Adrenal gland (tissue), 12 donors: ENCODE data around the gene ENTR1. TPM values are rescaled to one million over a fixed set of nuclear protein-coding genes. Genes with fewer than 3 reads are reported as not detected.

Experiments
- DNase-seq, 7 donors: peaks; one replicate each; pipeline ENCODE4 v3.0.0-alpha.2; 2019 to 2020
- H3K27ac ChIP-seq, 5 donors: fragments of 200-600 bp; sonication (generic) in 4 of 5; 1 replicate in 3 of 5; 2 replicates in 2 of 5; pipeline versions ENCODE4 v1.5.1 to v1.8.0; 2016 to 2020; ENCODE audit warnings: mild to moderate bottlenecking in 1 of 5
- H3K27me3 ChIP-seq: fragments of 200-600 bp; 2 replicates; pipeline ENCODE4 v1.8.0; 2021
- H3K36me3 ChIP-seq, 2 donors: fragments of 200-600 bp; replicated peaks in 1 of 2; 1 replicate in 1 of 2; 2 replicates in 1 of 2; pipeline versions ENCODE4 v1.5.1 to v1.8.0; 2018 to 2022
- H3K4me1 ChIP-seq, 2 donors: fragments of 200-600 bp; replicated peaks in 1 of 2; 1 replicate in 1 of 2; 2 replicates in 1 of 2; pipeline versions ENCODE4 v1.5.1 to v1.8.0; 2018 to 2021
- H3K4me3 ChIP-seq, 4 donors: fragments of 200-600 bp; sonication (generic) in 3 of 4; one replicate each; pipeline ENCODE4 v1.5.1; 2016 to 2018
- H3K9me3 ChIP-seq, 3 donors: fragments of 200-600 bp; sonication (generic) in 1 of 3; replicated peaks in 1 of 3; 1 replicate in 2 of 3; 2 replicates in 1 of 3; pipeline versions ENCODE4 v1.5.1 to v1.8.0; 2016 to 2021
- CTCF ChIP-seq, 6 experiments: fragments of 450-650 bp in 4 of 6; fragments of 200-600 bp in 2 of 6; sonication (generic) in 1 of 6; IDR thresholded peaks; 1 replicate in 5 of 6; 2 replicates in 1 of 6; pipeline versions ENCODE4 v1.5.1 to v1.8.0; 2016 to 2021; ENCODE audit warnings: antibody characterized with exemption in 6 of 6, mild to moderate bottlenecking in 2 of 6, moderate library complexity in 1 of 6
- POLR2A ChIP-seq, 2 donors: fragments of 450-650 bp; IDR thresholded peaks; one replicate each; pipeline ENCODE4 v1.6.1; 2017; ENCODE audit warnings: antibody characterized with exemption in 2 of 2, mild to moderate bottlenecking in 2 of 2, moderate library complexity in 1 of 2
- WGBS, 4 donors: extraction: QIAGEN DNeasy Blood & Tissue Kit in 2 of 4; methylation state at CpG; one replicate each; pipeline versions ENCODE4 v1.1.5 to v1.1.7; 2013 to 2017; 5-methylcytosine and 5-hydroxymethylcytosine counted together
- intact Hi-C, 2 donors: fragments of 100-400 bp; cut with DNase I; formaldehyde crosslinking; loops; one replicate each; pipeline versions ENCODE4 v1.14.1 to v1.15.0; 2022 to 2023
- polyA plus RNA-seq, 3 donors: library from polyadenylated mRNA; stranded (reverse); fragments of 200-250 nt in 2 of 3; fragments of 350-450 nt in 1 of 3; fragmentation: Illumina TruSeq in 1 of 3; extraction: RNeasy Lipid Tissue Mini Kit (QIAGEN cat#74804) in 1 of 3; gene quantifications; one replicate each; pipeline ENCODE4 v1.2.3, GENCODE V29; 2013 to 2014
- total RNA-seq, 9 donors: library from RNA; depleted of rRNA in 4 of 9; stranded (reverse); fragments of >200 nt in 4 of 9; fragments of 120-200 nt in 1 of 9; fragmentation: NEBNext Ultra II Directional in 1 of 9; extraction: Animal tissue kit (Norgen Biotek cat#: 25700) in 1 of 9; gene quantifications; one replicate each; pipeline versions ENCODE4 v1.1.0 to v1.2.4, GENCODE V29; 2013 to 2023
- donor health status: healthy with polysubstance abuse.
- donor health status: Bipolar disorder and iron deficiency.
- donor health status: DM: yes; HTN: yes; CAD: no.
- donor health status: DM: no; HTN: no; CAD: no.
- donor health status: DM: no; HTN: no; CAD: no.
- donor health status: DM: yes; HTN: yes; CAD: no.

ENTR1 gene
- total and polyA plus RNA-seq, 12 donors: 13.3 to 48.4 (median 34.1) TPM

DNA sequence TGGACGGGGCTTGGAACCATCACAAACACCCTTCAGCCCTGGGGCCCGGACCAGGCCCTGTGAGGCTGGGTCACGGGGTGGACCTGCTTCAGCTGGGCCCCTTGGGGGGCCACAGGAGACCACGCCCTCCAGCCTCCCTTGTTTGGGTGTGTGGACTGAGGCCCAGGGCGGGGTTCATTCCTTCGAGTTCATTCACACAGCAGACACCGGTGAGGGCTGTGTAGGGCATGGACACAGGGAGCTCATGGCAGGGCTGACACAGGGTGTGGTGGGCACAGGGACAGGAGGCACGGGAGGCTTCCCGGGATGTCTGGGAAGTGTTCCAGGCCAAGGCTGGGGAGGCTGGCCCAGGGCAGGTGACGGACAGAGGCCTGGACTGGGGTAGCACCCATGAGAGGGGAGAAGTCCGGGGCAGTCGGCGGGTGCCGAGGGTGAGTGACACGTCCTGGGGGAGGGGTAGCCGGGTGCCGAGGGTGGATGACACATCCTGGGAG, 55.8 kb downstream of the ENTR1 start:
- H3K27me3 ChIP-seq: no peaks in the 10 kb centered on the region
- intact Hi-C loops: no loop called here
- TF ChIP-seq CTCF (IDR thresholded peaks at IDR 0.05): no peak
- TF ChIP-seq POLR2A (IDR thresholded peaks at IDR 0.05): no peak
- H3K9me3 ChIP-seq: no peaks in the 10 kb centered on the region
- DNase-seq: peak in 6 of 7 donors; percentile 64 to 81 (median 67)
- H3K27ac ChIP-seq: peak overlapping the region in 3 of 5 donors; percentile 22 to 56 (median 46)
- H3K4me1 ChIP-seq: peaks cover 0 to 19% of the 10 kb centered on the region in 2 donors
- no peak overlapping the region for H3K4me3 ChIP-seq
- 36 to 55% (median 52%) methylated on average over 9 to 17 of the region's 17 CpGs for WGBS, 4 donors
- no peaks in the 10 kb centered on the region for H3K36me3 ChIP-seq

GRCh38 chr9:136353757-136354488, 56.5 kb downstream of the ENTR1 start:
- no peaks in the 10 kb centered on the region for H3K36me3 ChIP-seq
- 68 to 81% (median 75%) methylated on average over 3 to 13 of the region's 13 CpGs for WGBS, 4 donors
- H3K27ac ChIP-seq: peak overlapping the region in 3 of 5 donors; percentile 22 to 56 (median 46)
- no peak overlapping the region for H3K4me3 ChIP-seq
- H3K4me1 ChIP-seq: peaks cover 0 to 19% of the 10 kb centered on the region in 2 donors
- H3K9me3 ChIP-seq: no peaks in the 10 kb centered on the region
- TF ChIP-seq CTCF (IDR thresholded peaks at IDR 0.05) (no peak), POLR2A (IDR thresholded peaks at IDR 0.05) (no peak)
- no peaks in the 10 kb centered on the region for H3K27me3 ChIP-seq
- intact Hi-C loops: no loop called here
- peak in 1 of 7 donors; percentile 46 for DNase-seq

DNA sequence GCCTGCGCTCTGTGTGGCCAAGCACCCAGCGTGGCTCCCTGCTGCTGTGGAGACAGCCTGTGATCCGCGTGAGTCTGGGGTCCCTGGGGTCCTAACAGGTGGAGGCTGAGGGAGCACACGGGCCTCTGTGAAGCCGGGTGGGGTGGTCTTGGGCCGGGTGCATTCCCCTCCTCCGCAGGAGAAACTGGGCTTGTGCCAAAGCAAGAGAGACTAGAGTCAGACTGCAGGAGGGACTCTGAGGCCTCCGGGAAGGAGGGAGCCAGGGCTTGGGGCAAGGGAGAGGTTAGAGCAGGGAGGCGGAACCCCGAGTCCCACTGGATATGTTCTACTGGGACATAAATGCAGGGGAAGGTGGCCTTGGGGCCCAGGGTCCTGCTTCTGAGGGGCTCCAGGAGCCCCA, 57.3 kb downstream of the ENTR1 start:
- no peak for DNase-seq
- H3K27ac ChIP-seq: no peak overlapping the region
- no peak for TF ChIP-seq POLR2A (IDR thresholded peaks at IDR 0.05)
- no peak for TF ChIP-seq CTCF (IDR thresholded peaks at IDR 0.05)
- intact Hi-C loops: no loop called here
- WGBS, 4 donors: 89 to 91% (median 91%) methylated on average over 8 to 11 of the region's 11 CpGs
- H3K27me3 ChIP-seq: no peaks in the 10 kb centered on the region
- H3K4me1 ChIP-seq: peaks cover 0 to 16% of the 10 kb centered on the region in 2 donors
- H3K4me3 ChIP-seq: no peak overlapping the region
- H3K9me3 ChIP-seq: no peaks in the 10 kb centered on the region
- H3K36me3 ChIP-seq: no peaks in the 10 kb centered on the region

GRCh38 chr9:136352682-136353081, 57.7 kb downstream of the ENTR1 start:
- Histone ChIP-seq H3K4me1 (peaks cover 0 to 14% of the 10 kb centered on the region in 2 donors), H3K4me3 (no peak overlapping the region), H3K27me3 (no peaks in the 10 kb centered on the region), H3K36me3 (no peaks in the 10 kb centered on the region), H3K27ac (no peak overlapping the region), H3K9me3 (no peaks in the 10 kb centered on the region)
- no peak for TF ChIP-seq POLR2A (IDR thresholded peaks at IDR 0.05)
- TF ChIP-seq CTCF (IDR thresholded peaks at IDR 0.05): no peak
- WGBS, 4 donors: 88 to 89% (median 88%) methylated on average over 13 to 16 of the region's 16 CpGs
- DNase-seq: no peak
- intact Hi-C loops: no loop called here

Other genes with a start within 250 kb of the ENTR1 start
- gene LHX3, start 205.5 kb downstream of the ENTR1 start, total RNA-seq: not detected
- not detected for gene LHX3, start 205.5 kb downstream of the ENTR1 start, polyA plus RNA-seq
- 10 to 100 TPM in 4 of 9 donors, 1 to 10 TPM in 5; 6.4 to 14.3 (median 9.5) TPM for gene QSOX2, start 164.8 kb downstream of the ENTR1 start, total RNA-seq
- 10 to 100 TPM in 1 of 3 donors, 1 to 10 TPM in 2; 7.1 to 11.4 (median 7.6) TPM for gene QSOX2, start 164.8 kb downstream of the ENTR1 start, polyA plus RNA-seq
- under 1 TPM in 8 of 9 donors, not detected in 1; 0.04 to 0.44 (median 0.11) TPM for gene CCDC187, start 106.5 kb downstream of the ENTR1 start, total RNA-seq
- under 1 TPM; under 0.01 to 0.08 (median 0.04) TPM for gene CCDC187, start 106.5 kb downstream of the ENTR1 start, polyA plus RNA-seq
- 10 to 100 TPM in 8 of 9 donors, 1 to 10 TPM in 1; 9.9 to 50.4 (median 16.3) TPM for gene GPSM1, start 83.1 kb downstream of the ENTR1 start, total RNA-seq
- gene GPSM1, start 83.1 kb downstream of the ENTR1 start, polyA plus RNA-seq: 10 to 100 TPM in 2 of 3 donors, 1 to 10 TPM in 1; 2.9 to 48.9 (median 31.5) TPM
- gene DNLZ, start 46.9 kb downstream of the ENTR1 start, total RNA-seq: 10 to 100 TPM; 12.1 to 28.9 (median 17.6) TPM
- 10 to 100 TPM in 2 of 3 donors, 1 to 10 TPM in 1; 3.1 to 20.5 (median 14.7) TPM for gene DNLZ, start 46.9 kb downstream of the ENTR1 start, polyA plus RNA-seq
- 1 to 10 TPM in 8 of 9 donors, under 1 TPM in 1; 0.72 to 5.8 (median 3.0) TPM for gene CARD9, start 36.9 kb downstream of the ENTR1 start, total RNA-seq
- gene CARD9, start 36.9 kb downstream of the ENTR1 start, polyA plus RNA-seq: 10 to 100 TPM in 1 of 3 donors, 1 to 10 TPM in 1, under 1 TPM in 1; 0.35 to 10.6 (median 5.7) TPM
- gene SNAPC4, start 10.4 kb downstream of the ENTR1 start, total RNA-seq: 10 to 100 TPM in 1 of 9 donors, 1 to 10 TPM in 8; 2.4 to 10.6 (median 5.5) TPM
- 10 to 100 TPM in 1 of 3 donors, 1 to 10 TPM in 2; 3.4 to 20.1 (median 8.3) TPM for gene SNAPC4, start 10.4 kb downstream of the ENTR1 start, polyA plus RNA-seq
- 100 to 1,000 TPM in 1 of 9 donors, 10 to 100 TPM in 8; 43.4 to 100 (median 81.2) TPM for gene PMPCA, start within 50 bp of the ENTR1 start, total RNA-seq
- gene PMPCA, start within 50 bp of the ENTR1 start, polyA plus RNA-seq: 100 to 1,000 TPM in 2 of 3 donors, 10 to 100 TPM in 1; 99.8 to 138 (median 115) TPM
- gene INPP5E, start 29.2 kb upstream of the ENTR1 start, total RNA-seq: 10 to 100 TPM in 5 of 9 donors, 1 to 10 TPM in 4; 5.3 to 17.5 (median 10.0) TPM
- 10 to 100 TPM in 2 of 3 donors, 1 to 10 TPM in 1; 2.3 to 27.1 (median 16.6) TPM for gene INPP5E, start 29.2 kb upstream of the ENTR1 start, polyA plus RNA-seq
- 100 to 1,000 TPM in 1 of 9 donors, 10 to 100 TPM in 8; 18.8 to 107 (median 56.0) TPM for gene SEC16A, start 72.4 kb upstream of the ENTR1 start, total RNA-seq
- 10 to 100 TPM; 52.0 to 81.6 (median 77.0) TPM for gene SEC16A, start 72.4 kb upstream of the ENTR1 start, polyA plus RNA-seq
- 10 to 100 TPM in 8 of 9 donors, 1 to 10 TPM in 1; 1.6 to 31.5 (median 24.4) TPM for gene NOTCH1, start 135.4 kb upstream of the ENTR1 start, total RNA-seq
- 10 to 100 TPM in 1 of 3 donors, 1 to 10 TPM in 1, under 1 TPM in 1; 0.81 to 21.2 (median 6.2) TPM for gene NOTCH1, start 135.4 kb upstream of the ENTR1 start, polyA plus RNA-seq